HG02623 (cell line): ENCODE measurements around the gene MSMP.

ENCODE experiments used
- ATAC-seq: cut with Tn5 transposase; IDR thresholded peaks from one replicate; pipeline ENCODE4 v1.9.1; 2021; ENCODE audit warnings: moderate library complexity; ENCODE audit not compliant: unreplicated experiment

Gene MSMP

DNA sequence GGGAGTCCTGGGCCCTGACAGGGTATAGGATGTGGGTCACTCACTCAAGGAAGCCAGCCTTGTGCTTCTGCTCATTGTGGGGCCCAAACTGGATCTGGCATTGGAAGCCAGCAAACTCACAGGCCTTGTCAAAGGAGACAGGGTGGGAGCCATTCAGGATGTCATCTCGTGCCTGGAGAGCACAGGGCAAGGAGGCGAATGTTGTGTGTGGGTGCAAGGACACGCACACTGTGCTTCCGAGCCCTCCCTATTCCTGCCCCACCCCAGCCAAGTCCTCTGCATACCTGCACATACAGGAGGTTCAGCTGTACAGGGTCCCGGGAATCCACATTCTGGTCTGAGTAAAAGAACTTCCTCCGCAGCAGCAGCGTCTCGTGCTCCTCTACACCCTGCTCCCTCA lies 30.2 kb downstream of the MSMP start:
- ATAC-seq, result no peak

DNA sequence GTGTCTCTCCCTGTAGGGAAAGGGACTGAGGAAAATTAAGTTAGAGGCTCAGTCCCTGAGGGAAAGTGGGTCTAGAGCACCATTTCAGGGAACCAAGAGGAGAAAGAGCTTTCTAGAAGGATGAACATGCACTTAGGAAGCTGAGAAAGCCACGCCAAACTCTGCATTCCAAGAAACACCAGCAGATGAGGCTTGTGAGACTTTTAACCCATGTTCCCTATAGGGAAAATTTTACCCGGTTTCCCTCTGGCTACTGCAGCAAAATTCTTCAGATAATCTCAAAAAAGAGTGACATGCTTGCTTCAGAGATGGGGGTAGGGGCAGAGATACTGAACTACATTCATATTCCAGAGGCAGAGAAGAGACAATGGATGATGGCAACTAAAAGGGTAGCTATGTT lies 30.6 kb downstream of the MSMP start:
- ATAC-seq, result no peak

- no peak for ATAC-seq
These were observed 34.5 kb downstream of the MSMP start for GRCh38 chr9:35719546-35719945.

DNA sequence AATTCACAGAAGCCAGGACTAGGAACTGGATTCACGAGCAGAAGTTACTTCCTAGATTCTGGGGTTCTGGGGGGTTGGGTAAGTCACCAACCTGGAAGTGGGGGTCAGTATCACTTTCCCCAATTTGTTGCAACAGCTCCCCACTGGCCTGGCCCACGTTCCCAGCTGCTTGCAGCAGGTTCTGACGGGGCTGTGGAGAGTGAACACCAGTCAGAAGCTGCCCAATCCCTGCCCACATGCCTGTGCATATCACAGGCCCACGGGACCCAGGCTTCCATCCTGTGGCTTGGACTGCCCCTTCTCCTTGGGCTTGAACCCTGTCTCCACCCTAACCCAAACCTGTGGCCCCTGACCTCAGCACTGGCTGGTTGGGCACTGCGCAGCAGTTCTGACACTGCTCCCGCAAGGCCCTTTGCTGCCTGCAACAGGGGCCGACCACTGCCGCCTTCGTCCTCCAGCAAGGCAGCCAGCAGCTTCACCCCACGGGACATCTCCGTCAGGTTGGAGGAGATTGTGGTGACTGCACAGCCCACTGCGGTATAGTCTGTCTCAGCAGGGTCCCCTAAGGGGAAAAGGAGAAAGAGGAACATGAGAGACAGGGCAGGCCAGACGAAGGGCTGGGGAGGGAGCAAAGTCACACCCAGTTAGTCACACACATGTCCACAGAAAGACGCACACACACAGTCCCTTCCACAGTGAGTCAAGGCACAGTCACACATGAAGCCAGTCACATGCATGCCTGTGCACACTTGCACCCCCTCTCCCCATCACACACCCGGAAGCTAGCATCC lies 35.2 kb downstream of the MSMP start:
- no peak for ATAC-seq

- ATAC-seq, result no peak
These were observed 36.8 kb downstream of the MSMP start for GRCh38 chr9:35717132-35717870.

GRCh38 chr9:35716230-35716629 lies 37.8 kb downstream of the MSMP start:
- no peak for ATAC-seq

- ATAC-seq, result no peak
These were observed 39.4 kb downstream of the MSMP start for GRCh38 chr9:35714579-35715252.

GRCh38 chr9:35714123-35714522 lies 40.0 kb downstream of the MSMP start:
- no peak for ATAC-seq

DNA sequence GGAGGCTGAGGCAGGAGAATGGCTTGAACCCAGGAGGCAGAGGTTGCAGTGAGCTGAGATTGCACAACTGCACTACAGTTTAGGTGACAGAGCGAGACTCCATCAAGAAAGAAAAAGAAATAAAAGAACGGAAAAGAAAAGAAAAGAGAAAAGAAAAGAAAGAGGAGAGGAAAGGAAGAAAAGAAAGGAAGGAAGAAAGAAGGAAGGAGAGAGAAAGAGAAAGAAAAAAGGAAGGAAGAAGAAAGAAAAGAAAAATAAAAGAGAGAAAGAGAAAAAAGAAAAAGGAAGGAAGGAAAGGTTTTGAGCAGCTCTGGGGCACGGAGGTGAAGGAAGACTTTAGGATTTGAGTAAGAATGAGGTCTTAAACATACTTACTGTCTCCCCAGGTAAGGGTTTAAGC lies 40.5 kb downstream of the MSMP start:
- ATAC-seq, result no peak

DNA sequence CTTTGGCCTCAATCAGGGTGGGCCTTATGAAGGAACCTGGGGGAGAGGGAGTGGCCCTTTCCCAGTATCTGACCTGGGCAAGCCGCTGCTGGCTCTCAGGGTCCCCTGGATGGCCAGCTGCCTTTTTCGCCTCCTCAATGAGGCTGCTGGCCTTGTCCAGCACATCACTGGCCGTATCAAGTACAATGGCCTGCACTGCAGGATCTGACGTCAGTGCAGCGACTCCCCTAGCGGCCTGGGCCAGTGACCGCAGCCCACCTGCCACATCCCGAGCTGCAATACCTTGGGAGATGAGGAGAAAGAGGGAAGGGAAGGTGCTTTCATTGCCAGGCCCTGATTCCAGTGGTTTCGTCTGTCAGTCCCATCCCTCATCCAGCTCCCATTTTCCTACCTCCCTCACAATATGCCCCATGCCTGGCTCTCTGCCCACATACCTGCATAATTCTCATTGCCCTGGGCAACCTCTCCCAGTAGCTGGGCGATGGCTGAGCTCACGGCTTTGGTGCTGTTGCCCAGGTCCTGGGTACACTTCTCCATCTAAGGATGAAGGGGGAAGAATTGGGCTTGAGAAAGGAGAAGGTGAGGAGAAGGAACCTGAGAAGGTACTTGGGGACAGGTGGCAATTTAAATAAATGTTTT lies 41.2 kb downstream of the MSMP start:
- ATAC-seq, result no peak

GRCh38 chr9:35711501-35712428 lies 42.3 kb downstream of the MSMP start:
- ATAC-seq, result no peak

DNA sequence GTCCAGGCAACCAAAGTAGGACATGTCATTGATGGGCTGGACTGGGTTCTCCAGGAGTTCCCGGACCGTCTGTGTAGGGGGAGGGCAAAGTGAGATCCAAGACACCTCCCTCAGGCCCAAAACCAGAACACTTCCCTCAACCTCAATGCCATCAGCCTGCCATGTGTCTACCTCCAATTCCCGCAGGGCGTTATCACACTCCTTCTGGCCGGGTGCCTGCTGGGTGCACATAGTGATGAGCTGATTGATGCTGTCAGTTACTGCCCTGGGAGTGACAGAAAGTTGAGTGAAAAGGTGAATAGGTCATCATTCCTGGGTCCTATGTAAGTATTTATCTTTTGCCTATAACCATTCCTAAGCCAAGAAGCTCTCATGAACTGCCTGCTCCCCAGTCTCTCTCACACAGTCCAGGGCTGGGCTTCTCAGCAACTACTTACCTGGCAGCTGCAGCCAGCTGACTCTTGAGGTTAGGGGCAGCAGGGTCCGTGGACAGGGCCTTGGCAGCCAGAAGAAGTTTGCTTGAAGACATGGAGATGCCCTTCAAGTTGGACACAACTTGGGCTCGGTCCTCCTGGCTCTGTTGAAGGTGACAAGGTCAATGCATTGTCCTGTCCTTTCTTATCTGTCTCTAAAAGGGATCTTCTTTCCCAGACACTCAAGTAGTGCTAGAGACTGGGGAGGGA lies 43.1 kb downstream of the MSMP start:
- no peak for ATAC-seq

DNA sequence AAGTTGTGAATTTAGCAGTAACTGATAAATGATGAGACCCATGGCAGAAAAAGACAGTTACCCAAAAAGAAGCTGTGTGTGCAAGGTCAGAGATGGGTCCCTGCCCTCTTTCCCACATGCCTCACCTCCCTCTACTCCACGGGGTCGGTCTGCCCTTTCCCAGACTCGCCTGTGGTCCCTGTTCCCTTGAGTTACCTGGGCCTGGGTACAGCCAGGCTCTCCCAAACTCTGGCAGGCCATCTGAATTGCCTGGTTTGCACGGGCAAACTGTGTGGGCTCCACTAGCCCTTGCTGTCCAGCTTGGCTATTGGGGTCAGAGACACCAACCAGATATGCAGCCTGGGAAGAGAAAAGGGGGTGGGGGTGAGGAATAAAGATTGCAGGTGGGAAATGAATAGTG lies 45.9 kb downstream of the MSMP start:
- ATAC-seq, result no peak

DNA sequence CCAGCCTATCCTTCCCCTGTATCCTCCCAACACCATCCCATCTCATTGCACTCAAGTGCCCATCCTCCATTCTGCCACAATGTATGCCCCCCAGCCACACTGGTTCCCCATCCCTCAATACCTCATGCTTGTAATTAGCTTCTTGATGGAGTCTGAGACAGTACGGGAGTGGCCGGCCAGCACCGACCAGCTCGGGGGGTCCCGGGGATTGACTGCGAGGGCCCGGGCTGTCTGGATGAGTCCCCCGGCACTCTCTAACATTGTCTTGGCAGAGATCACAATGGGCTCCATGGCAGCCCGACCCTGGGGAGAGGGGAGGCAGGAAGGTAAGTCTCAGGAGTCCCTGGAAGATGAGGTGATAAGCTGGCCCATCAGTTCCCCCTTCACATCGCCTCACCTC lies 47.1 kb downstream of the MSMP start:
- no peak for ATAC-seq

GRCh38 chr9:35705836-35706430 lies 48.1 kb downstream of the MSMP start:
- ATAC-seq, result no peak

DNA sequence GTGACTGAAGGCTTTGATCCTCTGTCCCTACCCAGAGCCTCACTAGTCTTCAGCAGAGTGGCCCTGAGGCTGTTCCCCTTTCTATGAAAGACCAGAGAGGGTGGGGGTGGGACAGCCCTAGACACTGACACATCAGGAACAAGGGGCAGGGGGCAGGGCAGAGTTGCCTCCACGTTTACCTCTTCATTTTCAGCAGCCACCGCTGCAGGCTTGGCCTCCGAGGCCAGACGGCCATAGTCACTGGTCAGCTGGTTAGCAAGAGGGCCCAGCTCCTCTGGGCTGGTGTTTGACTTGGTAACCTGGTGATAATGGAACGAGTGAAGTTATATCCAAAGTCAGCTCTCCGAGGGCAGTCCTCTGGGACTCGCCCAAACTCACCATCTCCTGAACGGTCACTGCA lies 48.7 kb downstream of the MSMP start:
- no peak for ATAC-seq

- no peak for ATAC-seq
These were observed 50.0 kb downstream of the MSMP start for GRCh38 chr9:35703906-35704672.
